Upper lobe of left lung (tissue), 6 donors: ENCODE results near the gene UBR1. TPM values are rescaled to one million over a fixed set of nuclear protein-coding genes. Genes with fewer than 3 reads are reported as not detected.

ENCODE experiments used
- ATAC-seq, 2 donors: fragments of 200-7000 bp; cut with Tn5 transposase; one replicate each; pipeline ENCODE4 v1.9.1; 2022; ENCODE audit warnings: mild to moderate bottlenecking in 2 of 2, moderate library complexity in 2 of 2; ENCODE audit not compliant: low FRiP score in 2 of 2
- DNase-seq, 2 donors: peaks; one replicate each; pipeline ENCODE4 v3.0.0-alpha.2; 2019 to 2020
- H3K27ac ChIP-seq, 4 donors: fragments of 200-600 bp; sonication (generic); one replicate each; pipeline ENCODE4 v1.5.1; 2016 to 2019
- H3K27me3 ChIP-seq, 4 donors: fragments of 200-600 bp; sonication (generic); one replicate each; pipeline ENCODE4 v1.5.1; 2017 to 2019
- H3K36me3 ChIP-seq, 4 donors: fragments of 200-600 bp; sonication (generic); one replicate each; pipeline ENCODE4 v1.5.1; 2016 to 2019
- H3K4me1 ChIP-seq, 4 donors: fragments of 200-600 bp; sonication (generic); one replicate each; pipeline ENCODE4 v1.5.1; 2018 to 2019
- H3K4me3 ChIP-seq, 4 donors: fragments of 200-600 bp; sonication (generic); one replicate each; pipeline ENCODE4 v1.5.1; 2017 to 2019; ENCODE audit warnings: mild to moderate bottlenecking in 2 of 4, moderate library complexity in 1 of 4
- H3K9me3 ChIP-seq, 4 donors: fragments of 200-600 bp; sonication (generic); one replicate each; pipeline ENCODE4 v1.5.1; 2018 to 2019
- CTCF ChIP-seq, 6 experiments: fragments of 450-650 bp in 4 of 6; fragments of 200-600 bp in 2 of 6; sonication (generic) in 2 of 6; IDR thresholded peaks; one replicate each; pipeline ENCODE4 v1.5.1; 2016 to 2019; ENCODE audit warnings: antibody characterized with exemption in 6 of 6
- EP300 ChIP-seq, 4 donors: sonication (generic); formaldehyde crosslinking; IDR thresholded peaks; one replicate each; pipeline ENCODE4 v1.5.1; 2017; ENCODE audit warnings: antibody characterized with exemption in 4 of 4, control low read depth in 2 of 4
- POLR2A ChIP-seq, 4 donors: fragments of 450-650 bp; IDR thresholded peaks; one replicate each; pipeline ENCODE4 v1.5.1; 2016 to 2017; ENCODE audit warnings: antibody characterized with exemption in 4 of 4, mild to moderate bottlenecking in 2 of 4
- POLR2AphosphoS5 ChIP-seq, 2 donors: sonication (generic); formaldehyde crosslinking; IDR thresholded peaks; one replicate each; pipeline ENCODE4 v1.5.1; 2017; ENCODE audit warnings: antibody characterized with exemption in 2 of 2
- WGBS, 2 donors: methylation state at CpG; one replicate each; pipeline ENCODE4 v1.1.5; 2017 to 2018; 5-methylcytosine and 5-hydroxymethylcytosine counted together
- total RNA-seq, 6 donors: library from RNA; depleted of rRNA in 4 of 6; stranded (reverse); fragments of >200 nt in 4 of 6; gene quantifications; one replicate each; pipeline versions ENCODE4 v1.1.0 to v1.2.1, GENCODE V29; 2016 to 2021
- donor health status: DM: no; HTN: no; CAD: no; lungs with moderate emphysema.
- donor health status: DM: no; HTN: yes; CAD: no; lungs with severe emphysema.

Gene UBR1
- total RNA-seq, 6 donors from 2014 or later: 23.7 to 49.2 (median 27.2) TPM

- H3K9me3 ChIP-seq: no peaks in the 10 kb centered on the region
- no peak overlapping the region for H3K27ac ChIP-seq
- WGBS, 2 donors: 91 to 95% methylated on average over 6 of the region's 6 CpGs
- no peaks in the 10 kb centered on the region for H3K27me3 ChIP-seq
- ATAC-seq (no peak), DNase-seq (no peak)
- peaks cover 6 to 25% (median 13%) of the 10 kb centered on the region in 4 donors for H3K4me1 ChIP-seq
- TF ChIP-seq EP300 (IDR thresholded peaks at IDR 0.05): no peak
- TF ChIP-seq POLR2AphosphoS5 (IDR thresholded peaks at IDR 0.05): no peak
- TF ChIP-seq POLR2A (IDR thresholded peaks at IDR 0.05): no peak
- TF ChIP-seq CTCF (IDR thresholded peaks at IDR 0.05): no peak
- H3K4me3 ChIP-seq: no peak overlapping the region
- H3K36me3 ChIP-seq: peaks cover 0 to 29% (median 0%) of the 10 kb centered on the region in 4 donors
Measured at GRCh38 chr15:43096411-43096810, 9.4 kb downstream of the UBR1 start.

- WGBS, 2 donors: 91 to 92% methylated on average over 8 of the region's 8 CpGs
- ATAC-seq: no peak
- Histone ChIP-seq H3K27me3 (no peaks in the 10 kb centered on the region), H3K36me3 (peaks cover 0 to 29% (median 0%) of the 10 kb centered on the region in 4 donors), H3K4me3 (no peak overlapping the region), H3K9me3 (no peaks in the 10 kb centered on the region), H3K27ac (no peak overlapping the region), H3K4me1 (peaks cover 4 to 25% (median 13%) of the 10 kb centered on the region in 4 donors)
- no peak for TF ChIP-seq POLR2A (IDR thresholded peaks at IDR 0.05)
- no peak for TF ChIP-seq POLR2AphosphoS5 (IDR thresholded peaks at IDR 0.05)
- TF ChIP-seq EP300 (IDR thresholded peaks at IDR 0.05): no peak
- TF ChIP-seq CTCF (IDR thresholded peaks at IDR 0.05): no peak
- DNase-seq: no peak
Measured at GRCh38 chr15:43095708-43096347, 10.0 kb downstream of the UBR1 start.

GRCh38 chr15:43095243-43095642 lies 10.6 kb downstream of the UBR1 start:
- Histone ChIP-seq H3K27ac (no peak overlapping the region), H3K9me3 (no peaks in the 10 kb centered on the region), H3K4me1 (peaks cover 4 to 25% (median 13%) of the 10 kb centered on the region in 4 donors), H3K4me3 (no peak overlapping the region), H3K36me3 (peaks cover 0 to 24% (median 0%) of the 10 kb centered on the region in 4 donors), H3K27me3 (no peaks in the 10 kb centered on the region)
- no peak for ATAC-seq
- TF ChIP-seq EP300 (IDR thresholded peaks at IDR 0.05) (no peak), CTCF (IDR thresholded peaks at IDR 0.05) (no peak), POLR2A (IDR thresholded peaks at IDR 0.05) (no peak), POLR2AphosphoS5 (IDR thresholded peaks at IDR 0.05) (no peak)
- 8 to 30% methylated on average over 1 of the region's 1 CpG for WGBS, 2 donors
- DNase-seq: no peak

GRCh38 chr15:43094416-43095030 lies 11.3 kb downstream of the UBR1 start:
- WGBS, 2 donors: 75 to 83% methylated on average over 1 of the region's 1 CpG
- Histone ChIP-seq H3K9me3 (no peaks in the 10 kb centered on the region), H3K27me3 (no peaks in the 10 kb centered on the region), H3K4me3 (no peak overlapping the region), H3K4me1 (peaks cover 4 to 25% (median 13%) of the 10 kb centered on the region in 4 donors), H3K36me3 (peaks cover 0 to 22% (median 0%) of the 10 kb centered on the region in 4 donors), H3K27ac (no peak overlapping the region)
- ATAC-seq: no peak
- no peak for DNase-seq
- no peak for TF ChIP-seq POLR2AphosphoS5 (IDR thresholded peaks at IDR 0.05)

GRCh38 chr15:43093026-43093425 lies 12.8 kb downstream of the UBR1 start:
- TF ChIP-seq EP300 (IDR thresholded peaks at IDR 0.05) (no peak), CTCF (IDR thresholded peaks at IDR 0.05) (no peak), POLR2A (IDR thresholded peaks at IDR 0.05) (no peak), POLR2AphosphoS5 (IDR thresholded peaks at IDR 0.05) (no peak)
- no peak overlapping the region for H3K27ac ChIP-seq
- no peak for ATAC-seq

More at GRCh38 chr15:43093026-43093425, 12.8 kb downstream of the UBR1 start:
- Histone ChIP-seq H3K4me1 (peaks cover 4 to 25% (median 9%) of the 10 kb centered on the region in 4 donors), H3K9me3 (no peaks in the 10 kb centered on the region), H3K4me3 (no peak overlapping the region), H3K36me3 (peaks cover 0 to 17% (median 0%) of the 10 kb centered on the region in 4 donors), H3K27me3 (no peaks in the 10 kb centered on the region)
- WGBS, 2 donors: 80 to 88% methylated on average over 1 of the region's 1 CpG
- DNase-seq: no peak
